ENCODE data around the gene MPHOSPH8.

The MPHOSPH8 gene

GRCh38 chr13:19607523-19608078, 25.9 kb upstream of the MPHOSPH8 start:
- peak; percentile 29 for DNase-seq
- Histone ChIP-seq H2AK5ac (ENCODE audit: low read length) (no peak overlapping the region), H3K79me2 (ENCODE audit: control insufficient read depth, insufficient read depth, low read length) (no peaks in the 10 kb centered on the region), H3K23ac (ENCODE audit: low read length) (no peak overlapping the region), H4K5ac (ENCODE audit: low read length) (no peak overlapping the region), H3K79me1 (ENCODE audit: low read length) (no peaks in the 10 kb centered on the region), H3K4me2 (ENCODE audit: low read length) (no peak overlapping the region), H4K8ac (ENCODE audit: low read depth, low read length) (no peak overlapping the region), H3K4ac (ENCODE audit: low read depth, low read length) (no peak overlapping the region), H3K4me3 (ENCODE audit: low read length) (no peak overlapping the region), H3K4me1 (ENCODE audit: control insufficient read depth, low read depth, low read length) (no peaks in the 10 kb centered on the region), H3K27ac (ENCODE audit: low read depth, low read length) (no peak overlapping the region), H3K56ac (ENCODE audit: low read length) (no peak overlapping the region), H3K18ac (ENCODE audit: low read length) (no peak overlapping the region), H3K9ac (ENCODE audit: low read length) (no peak overlapping the region), H3K27me3 (ENCODE audit: insufficient read depth, low read length, poor library complexity) (peaks cover 3% of the 10 kb centered on the region), H3K36me3 (ENCODE audit: control insufficient read depth, insufficient read depth, low read length) (no peaks in the 10 kb centered on the region), H2BK15ac (replicated peaks; ENCODE audit: low read depth) (no peak overlapping the region), H2BK120ac (ENCODE audit: low read depth, low read length) (no peak overlapping the region), H2BK5ac (ENCODE audit: low read length) (no peak overlapping the region)
- WGBS (ENCODE audit: extremely low coverage, insufficient coverage, low lambda C conversion rate): no CpG with 5 or more reads among the region's 10 CpGs

- Histone ChIP-seq H4K8ac (ENCODE audit: low read depth, low read length) (no peak overlapping the region), H3K4me3 (ENCODE audit: low read length) (no peak overlapping the region), H3K27me3 (ENCODE audit: insufficient read depth, low read length, poor library complexity) (no peaks in the 10 kb centered on the region), H3K4me1 (ENCODE audit: control insufficient read depth, low read depth, low read length) (no peaks in the 10 kb centered on the region), H2BK5ac (ENCODE audit: low read length) (no peak overlapping the region), H3K18ac (ENCODE audit: low read length) (no peak overlapping the region), H3K56ac (ENCODE audit: low read length) (no peak overlapping the region), H3K9ac (ENCODE audit: low read length) (no peak overlapping the region), H3K4ac (ENCODE audit: low read depth, low read length) (no peak overlapping the region), H4K5ac (ENCODE audit: low read length) (no peak overlapping the region), H3K79me2 (ENCODE audit: control insufficient read depth, insufficient read depth, low read length) (no peaks in the 10 kb centered on the region), H3K79me1 (ENCODE audit: low read length) (no peaks in the 10 kb centered on the region), H3K4me2 (ENCODE audit: low read length) (no peak overlapping the region), H2AK5ac (ENCODE audit: low read length) (no peak overlapping the region), H2BK15ac (replicated peaks; ENCODE audit: low read depth) (no peak overlapping the region), H3K36me3 (ENCODE audit: control insufficient read depth, insufficient read depth, low read length) (no peaks in the 10 kb centered on the region), H3K23ac (ENCODE audit: low read length) (no peak overlapping the region), H2BK120ac (ENCODE audit: low read depth, low read length) (no peak overlapping the region), H3K27ac (ENCODE audit: low read depth, low read length) (no peak overlapping the region)
- DNase-seq: peak; percentile 58
- no CpG with 5 or more reads among the region's 4 CpGs for WGBS (ENCODE audit: extremely low coverage, insufficient coverage, low lambda C conversion rate)
Observed at GRCh38 chr13:19618977-19619376, 14.5 kb upstream of the MPHOSPH8 start.

DNA sequence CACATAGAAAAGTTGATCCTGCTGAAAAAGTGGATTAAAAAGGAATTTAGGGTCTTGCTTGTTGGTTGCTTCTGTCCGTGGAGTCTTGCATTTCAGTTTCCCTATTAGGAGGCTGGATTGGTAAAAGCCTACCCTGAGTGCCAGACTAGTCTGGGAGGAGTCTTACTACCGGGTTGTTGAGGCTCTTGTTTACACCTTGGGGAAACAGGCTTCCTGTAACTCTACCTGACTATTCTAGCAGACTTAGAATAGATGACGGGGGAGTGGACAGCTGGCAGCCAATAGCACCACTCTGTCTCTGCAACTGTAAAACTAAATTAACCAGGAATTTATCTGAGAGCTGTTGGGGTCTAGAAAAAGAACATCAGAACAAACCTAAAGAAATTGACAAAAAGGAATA, 11.3 kb upstream of the MPHOSPH8 start:
- H3K4ac ChIP-seq (ENCODE audit: low read depth, low read length): no peak overlapping the region
- H3K9ac ChIP-seq (ENCODE audit: low read length): no peak overlapping the region
- no peak overlapping the region for H4K5ac ChIP-seq (ENCODE audit: low read length)
- H3K56ac ChIP-seq (ENCODE audit: low read length): no peak overlapping the region
- H3K27ac ChIP-seq (ENCODE audit: low read depth, low read length): no peak overlapping the region
- no peaks in the 10 kb centered on the region for H3K79me1 ChIP-seq (ENCODE audit: low read length)
- H2BK120ac ChIP-seq (ENCODE audit: low read depth, low read length): no peak overlapping the region
- no peaks in the 10 kb centered on the region for H3K4me1 ChIP-seq (ENCODE audit: control insufficient read depth, low read depth, low read length)
- no peak overlapping the region for H4K8ac ChIP-seq (ENCODE audit: low read depth, low read length)
- no peak overlapping the region for H3K4me3 ChIP-seq (ENCODE audit: low read length)
- H2BK5ac ChIP-seq (ENCODE audit: low read length): no peak overlapping the region
- no peak overlapping the region for H2AK5ac ChIP-seq (ENCODE audit: low read length)
- no peaks in the 10 kb centered on the region for H3K36me3 ChIP-seq (ENCODE audit: control insufficient read depth, insufficient read depth, low read length)
- no peak overlapping the region for H3K18ac ChIP-seq (ENCODE audit: low read length)
- no peak overlapping the region for H3K4me2 ChIP-seq (ENCODE audit: low read length)
- H2BK15ac ChIP-seq (replicated peaks; ENCODE audit: low read depth): no peak overlapping the region
- no peak overlapping the region for H3K23ac ChIP-seq (ENCODE audit: low read length)
- DNase-seq: no peak
- WGBS (ENCODE audit: extremely low coverage, insufficient coverage, low lambda C conversion rate): no CpG with 5 or more reads among the region's 3 CpGs
- no peaks in the 10 kb centered on the region for H3K79me2 ChIP-seq (ENCODE audit: control insufficient read depth, insufficient read depth, low read length)
- no peaks in the 10 kb centered on the region for H3K27me3 ChIP-seq (ENCODE audit: insufficient read depth, low read length, poor library complexity)

DNA sequence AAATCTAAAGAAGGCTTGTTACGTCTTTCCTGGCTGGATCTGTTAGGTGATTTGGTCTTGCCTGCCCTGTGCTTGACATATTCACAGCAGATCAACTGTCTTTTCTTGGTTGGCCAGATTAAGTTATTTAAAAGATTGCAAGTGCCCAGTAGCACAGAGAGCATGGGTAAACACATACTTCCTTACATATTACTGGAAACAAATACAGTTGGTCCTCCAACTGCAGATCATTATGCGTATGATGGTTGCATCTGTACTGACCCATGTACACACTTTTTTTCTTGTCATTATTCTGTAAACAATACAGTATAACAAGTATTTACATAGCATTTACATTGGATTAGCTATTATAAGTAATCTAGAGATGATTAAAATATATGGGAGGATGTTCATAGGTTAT, 9.2 kb upstream of the MPHOSPH8 start:
- Histone ChIP-seq H3K4ac (ENCODE audit: low read depth, low read length) (no peak overlapping the region), H3K79me1 (ENCODE audit: low read length) (no peaks in the 10 kb centered on the region), H4K8ac (ENCODE audit: low read depth, low read length) (no peak overlapping the region), H2BK15ac (replicated peaks; ENCODE audit: low read depth) (no peak overlapping the region), H3K27ac (ENCODE audit: low read depth, low read length) (no peak overlapping the region), H3K79me2 (ENCODE audit: control insufficient read depth, insufficient read depth, low read length) (no peaks in the 10 kb centered on the region), H3K36me3 (ENCODE audit: control insufficient read depth, insufficient read depth, low read length) (no peaks in the 10 kb centered on the region), H3K9ac (ENCODE audit: low read length) (no peak overlapping the region), H4K5ac (ENCODE audit: low read length) (no peak overlapping the region), H2AK5ac (ENCODE audit: low read length) (no peak overlapping the region), H3K56ac (ENCODE audit: low read length) (no peak overlapping the region), H3K23ac (ENCODE audit: low read length) (no peak overlapping the region), H3K4me3 (ENCODE audit: low read length) (no peak overlapping the region), H2BK5ac (ENCODE audit: low read length) (no peak overlapping the region), H2BK120ac (ENCODE audit: low read depth, low read length) (no peak overlapping the region), H3K4me2 (ENCODE audit: low read length) (no peak overlapping the region), H3K4me1 (ENCODE audit: control insufficient read depth, low read depth, low read length) (no peaks in the 10 kb centered on the region), H3K27me3 (ENCODE audit: insufficient read depth, low read length, poor library complexity) (no peaks in the 10 kb centered on the region), H3K18ac (ENCODE audit: low read length) (no peak overlapping the region)
- no peak for DNase-seq
- WGBS (ENCODE audit: extremely low coverage, insufficient coverage, low lambda C conversion rate): no CpG with 5 or more reads among the region's 2 CpGs

DNA sequence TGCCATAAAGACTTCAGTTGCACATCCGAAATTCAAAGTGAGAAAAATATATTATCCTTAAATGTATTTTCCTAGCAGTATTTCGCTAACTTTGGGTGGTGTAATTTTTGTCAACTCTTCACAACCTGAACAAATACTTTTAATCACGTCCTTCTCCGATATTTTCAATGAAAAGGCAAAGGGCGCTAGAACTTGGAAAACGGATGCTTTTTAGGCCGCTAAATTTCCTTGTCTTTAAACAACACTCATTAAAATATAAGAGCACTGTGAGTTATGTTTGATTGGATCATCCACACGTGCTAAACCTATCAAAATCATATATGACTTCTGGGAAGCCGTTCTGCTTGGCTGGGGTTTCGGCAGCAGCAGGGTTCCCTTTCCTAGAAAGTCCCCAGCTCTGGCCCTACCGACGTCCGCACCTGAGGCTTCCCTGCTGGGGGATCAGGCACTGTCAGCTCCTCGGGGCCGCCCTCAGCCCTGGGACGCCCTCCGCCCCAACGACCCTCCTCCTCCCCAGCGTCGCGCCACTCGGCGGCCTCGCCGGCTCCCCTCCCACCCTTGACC, 462 bp upstream of the MPHOSPH8 start:
- H3K36me3 ChIP-seq (ENCODE audit: control insufficient read depth, insufficient read depth, low read length): no peaks in the 10 kb centered on the region
- peaks cover 11% of the 10 kb centered on the region for H3K79me2 ChIP-seq (ENCODE audit: control insufficient read depth, insufficient read depth, low read length)
- H3K23ac ChIP-seq (ENCODE audit: low read length): no peak overlapping the region
- H3K9ac ChIP-seq (ENCODE audit: low read length): peak overlapping the region; percentile 43
- no peaks in the 10 kb centered on the region for H3K4me1 ChIP-seq (ENCODE audit: control insufficient read depth, low read depth, low read length)
- no peak overlapping the region for H3K18ac ChIP-seq (ENCODE audit: low read length)
- no peak overlapping the region for H4K8ac ChIP-seq (ENCODE audit: low read depth, low read length)
- no peaks in the 10 kb centered on the region for H3K27me3 ChIP-seq (ENCODE audit: insufficient read depth, low read length, poor library complexity)
- no peak overlapping the region for H2AK5ac ChIP-seq (ENCODE audit: low read length)
- H3K4me3 ChIP-seq (ENCODE audit: low read length): peak overlapping the region; percentile 45
- H3K27ac ChIP-seq (ENCODE audit: low read depth, low read length): peak overlapping the region; percentile 19
- peak overlapping the region; percentile 88 for H3K56ac ChIP-seq (ENCODE audit: low read length)
- peak overlapping the region; percentile 0 for H3K4me2 ChIP-seq (ENCODE audit: low read length)
- H3K4ac ChIP-seq (ENCODE audit: low read depth, low read length): no peak overlapping the region
- no peak overlapping the region for H2BK120ac ChIP-seq (ENCODE audit: low read depth, low read length)
- H2BK5ac ChIP-seq (ENCODE audit: low read length): no peak overlapping the region
- DNase-seq: no peak
- H3K79me1 ChIP-seq (ENCODE audit: low read length): peaks cover 6% of the 10 kb centered on the region
- no peak overlapping the region for H2BK15ac ChIP-seq (replicated peaks; ENCODE audit: low read depth)
- WGBS (ENCODE audit: extremely low coverage, insufficient coverage, low lambda C conversion rate): no CpG with 5 or more reads among the region's 25 CpGs
- no peak overlapping the region for H4K5ac ChIP-seq (ENCODE audit: low read length)

DNA sequence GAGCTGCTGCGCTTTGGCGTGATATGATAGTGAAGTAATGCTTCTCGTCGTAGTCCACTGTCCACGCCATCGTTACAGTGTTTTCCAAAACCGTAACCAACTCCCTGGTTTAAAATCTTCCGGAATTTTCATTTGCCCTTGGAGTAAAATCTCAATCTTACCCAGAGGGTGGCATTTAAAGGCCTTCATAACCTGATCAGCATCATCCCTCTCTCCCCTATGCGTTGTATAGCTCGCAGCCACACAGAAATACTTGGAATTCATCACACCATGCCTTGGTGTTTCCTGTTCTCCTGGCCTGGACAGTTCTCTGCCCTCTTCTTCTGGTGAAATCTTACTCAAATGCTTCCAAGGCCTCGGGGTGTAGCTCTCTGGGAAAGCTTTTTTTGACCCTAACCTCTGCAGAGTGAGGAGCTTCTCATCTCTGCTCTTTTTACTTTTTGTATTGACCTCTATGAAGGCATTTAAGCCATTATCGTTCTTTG, 839 bp downstream of the MPHOSPH8 start:
- Histone ChIP-seq H3K9ac (ENCODE audit: low read length) (peak overlapping the region; percentile 94), H2AK5ac (ENCODE audit: low read length) (no peak overlapping the region), H3K27me3 (ENCODE audit: insufficient read depth, low read length, poor library complexity) (no peaks in the 10 kb centered on the region), H3K79me2 (ENCODE audit: control insufficient read depth, insufficient read depth, low read length) (peaks cover 11% of the 10 kb centered on the region), H3K79me1 (ENCODE audit: low read length) (peaks cover 6% of the 10 kb centered on the region), H2BK120ac (ENCODE audit: low read depth, low read length) (no peak overlapping the region), H4K8ac (ENCODE audit: low read depth, low read length) (no peak overlapping the region), H4K5ac (ENCODE audit: low read length) (no peak overlapping the region), H3K27ac (ENCODE audit: low read depth, low read length) (no peak overlapping the region), H3K4me1 (ENCODE audit: control insufficient read depth, low read depth, low read length) (no peaks in the 10 kb centered on the region), H3K4ac (ENCODE audit: low read depth, low read length) (no peak overlapping the region), H3K4me3 (ENCODE audit: low read length) (peak overlapping the region; percentile 98), H3K4me2 (ENCODE audit: low read length) (peak overlapping the region; percentile 97), H2BK5ac (ENCODE audit: low read length) (no peak overlapping the region), H3K56ac (ENCODE audit: low read length) (peak overlapping the region; percentile 95), H3K23ac (ENCODE audit: low read length) (peak overlapping the region; percentile 96), H3K36me3 (ENCODE audit: control insufficient read depth, insufficient read depth, low read length) (no peaks in the 10 kb centered on the region), H3K18ac (ENCODE audit: low read length) (no peak overlapping the region), H2BK15ac (replicated peaks; ENCODE audit: low read depth) (no peak overlapping the region)
- no CpG with 5 or more reads among the region's 12 CpGs for WGBS (ENCODE audit: extremely low coverage, insufficient coverage, low lambda C conversion rate)
- DNase-seq: peak; percentile 57
